Activated CD4-positive, alpha-beta T cell treated with anti-CD3 and anti-CD28 coated beads for 24 hours (primary cell): Measurements from ENCODE around the gene KCTD16.

Source experiments
- DNase-seq, 2 donors: peaks; one replicate each; pipeline ENCODE4 v3.0.0-alpha.2; 2020; ENCODE audit warnings: low read depth in 2 of 2

Gene KCTD16

DNA sequence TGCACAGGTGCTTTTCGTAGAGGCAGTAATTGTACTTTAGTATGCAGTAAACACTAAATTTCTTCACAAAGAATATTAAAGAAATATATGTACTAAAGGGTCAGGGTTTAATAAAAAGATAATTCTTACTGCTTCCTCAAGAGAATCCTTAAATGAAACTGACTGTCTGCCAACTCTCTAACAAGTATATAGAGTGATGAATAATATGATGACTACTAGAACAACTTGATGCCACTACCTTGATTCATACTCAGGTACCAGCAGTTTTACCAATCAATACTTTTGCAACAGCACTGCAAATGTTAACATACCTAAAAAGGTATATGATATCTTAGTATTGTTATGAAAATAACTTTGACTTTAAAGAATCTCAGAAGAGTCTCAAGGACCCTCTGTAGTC is 4.0 kb upstream of the KCTD16 start:
- DNase-seq: no peak

DNA sequence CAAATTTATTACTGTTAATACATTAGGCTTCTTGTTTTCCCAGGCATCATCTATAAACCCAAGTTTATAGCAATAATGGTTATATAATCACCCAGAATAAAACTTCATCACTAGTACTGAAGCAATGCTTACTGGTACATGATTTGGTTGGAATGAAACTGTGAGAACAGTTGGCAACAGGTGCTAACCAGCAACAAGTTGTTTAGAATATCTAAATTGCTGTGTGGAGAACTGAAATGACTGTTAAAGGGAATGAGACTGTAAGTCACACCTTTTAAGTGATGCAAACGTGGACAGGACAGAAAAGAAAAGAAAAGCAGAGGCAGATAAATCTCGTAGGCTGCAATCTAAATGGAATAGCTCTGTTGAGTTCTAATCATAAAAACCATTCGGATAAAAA is 2.7 kb upstream of the KCTD16 start:
- no peak for DNase-seq

GRCh38 chr5:144169904-144170275 is 783 bp upstream of the KCTD16 start:
- no peak for DNase-seq

DNA sequence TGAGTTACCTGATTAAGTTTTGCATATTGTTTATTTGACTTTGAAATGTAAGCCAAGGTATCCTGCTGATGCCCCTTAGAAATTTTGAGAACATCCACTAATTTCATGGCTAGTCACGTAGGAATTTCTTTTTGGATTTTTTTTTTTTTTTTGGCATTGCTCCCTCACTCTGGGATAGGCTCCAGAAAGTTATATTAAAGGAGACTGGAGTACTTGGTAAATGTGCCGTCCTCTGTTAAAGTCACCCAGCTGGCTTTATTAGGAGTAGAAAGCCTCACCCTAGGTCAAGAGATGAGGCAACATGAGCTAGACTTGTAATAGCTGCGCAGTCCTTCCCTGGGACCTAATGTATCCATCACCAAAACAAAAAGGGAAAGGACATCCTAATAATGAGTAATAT is 3.1 kb downstream of the KCTD16 start:
- DNase-seq: no peak

DNA sequence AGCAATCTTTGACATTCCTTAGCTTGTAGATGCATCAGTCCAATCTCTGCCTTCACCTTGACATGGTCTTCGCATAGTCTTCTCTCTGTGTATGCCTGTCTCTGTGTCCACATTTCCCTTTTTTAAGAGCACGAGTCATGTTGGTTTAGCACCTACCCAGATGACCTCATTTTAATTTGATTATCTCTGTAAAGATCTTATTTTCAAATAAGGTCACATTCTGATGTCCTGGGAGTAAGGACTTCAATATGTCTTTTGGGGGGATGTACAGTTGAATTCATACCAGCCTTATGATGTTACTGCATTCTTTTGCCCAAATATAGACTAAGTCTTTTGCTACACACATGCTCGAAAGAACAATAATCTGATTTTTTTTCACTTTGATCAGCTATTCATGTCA is 6.9 kb downstream of the KCTD16 start:
- no peak for DNase-seq

- no peak for DNase-seq
Observed at GRCh38 chr5:144179226-144179625, 8.6 kb downstream of the KCTD16 start.

DNA sequence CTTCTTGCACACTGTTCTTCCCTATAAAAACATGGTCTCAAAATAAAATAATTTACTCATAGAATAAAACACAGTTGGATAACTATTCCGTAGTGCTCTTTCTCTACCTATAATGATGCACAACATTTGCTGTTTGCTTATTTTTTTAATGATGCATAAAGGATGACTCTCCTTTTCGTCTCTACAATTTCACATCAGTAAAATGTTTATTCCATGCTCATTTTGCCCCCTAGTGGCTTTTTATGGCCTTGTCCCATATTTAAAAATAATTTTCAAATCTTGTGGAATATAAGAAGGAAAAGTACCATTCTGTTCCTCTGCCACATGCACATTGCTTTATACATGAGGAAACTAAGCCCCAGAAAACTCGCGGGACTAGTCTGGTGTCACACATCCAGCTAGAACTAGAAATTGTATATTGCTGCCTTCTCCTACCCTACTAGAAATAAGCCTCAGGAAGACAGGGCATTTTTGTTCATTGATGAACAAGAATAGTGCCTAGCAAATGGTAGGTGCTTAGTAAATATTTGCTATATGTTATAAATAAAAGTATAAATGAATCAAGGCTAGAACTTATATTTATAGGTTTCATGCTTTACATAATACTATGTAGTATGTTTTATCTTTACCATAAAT is 12.7 kb downstream of the KCTD16 start:
- no peak for DNase-seq

DNA sequence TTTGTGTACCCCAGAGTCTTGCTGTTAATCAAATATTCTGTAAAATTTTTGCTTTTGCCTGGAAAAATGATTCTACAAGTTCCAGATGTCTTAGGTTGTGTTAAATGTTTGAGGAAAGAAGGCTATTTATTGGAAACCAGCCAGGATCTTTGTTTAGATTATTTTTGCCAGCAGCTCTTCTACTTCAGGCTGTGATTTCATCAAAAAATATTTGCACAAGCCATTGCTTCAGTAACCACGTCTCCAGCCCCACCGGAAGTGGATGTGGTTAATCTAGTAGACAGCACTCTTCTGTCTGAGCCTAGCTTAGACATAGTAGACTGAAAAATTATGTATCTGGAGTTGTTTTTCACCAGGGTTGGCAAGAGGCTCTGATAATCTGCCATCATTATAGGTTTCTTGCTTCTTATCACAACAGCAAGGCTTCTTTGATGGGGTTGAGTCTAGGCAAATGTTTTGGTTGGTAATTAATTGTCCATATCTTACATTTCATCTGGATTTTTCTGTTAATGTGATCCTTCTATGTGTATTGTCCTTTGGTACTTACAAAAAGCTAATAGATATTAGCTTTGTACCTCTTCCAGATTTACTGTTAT is 17.1 kb downstream of the KCTD16 start:
- DNase-seq: peak; percentile 37 to 47

DNA sequence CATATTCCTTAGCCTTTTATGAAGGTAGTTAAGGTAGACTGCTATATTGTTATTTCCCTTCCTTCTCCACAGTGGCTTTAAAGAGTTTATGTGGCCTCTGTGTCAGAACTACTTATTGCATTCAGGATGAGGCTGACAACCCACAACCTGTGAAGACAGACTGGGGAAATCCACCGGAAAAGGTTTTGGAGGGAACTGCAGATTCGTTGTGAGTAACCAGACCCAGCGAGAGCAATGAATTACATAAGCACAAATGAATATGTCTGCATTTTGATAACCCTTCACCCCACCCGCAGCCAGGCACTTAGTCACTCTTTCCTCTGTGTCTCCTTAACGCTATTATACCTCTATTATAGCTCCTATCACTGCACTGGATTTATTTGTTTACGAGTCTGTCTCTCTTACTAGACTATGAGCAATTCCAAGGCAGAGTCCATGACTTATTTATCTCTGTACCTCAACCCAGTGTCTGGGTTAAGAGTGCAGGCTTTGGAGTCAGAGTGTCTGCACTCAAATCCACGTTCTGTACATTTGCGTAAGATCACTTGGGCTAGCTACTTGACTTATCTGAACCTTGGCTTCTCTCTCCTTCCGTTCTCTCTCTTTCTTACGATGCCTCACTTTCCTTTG is 19.2 kb downstream of the KCTD16 start:
- peak; percentile 37 to 56 for DNase-seq

DNA sequence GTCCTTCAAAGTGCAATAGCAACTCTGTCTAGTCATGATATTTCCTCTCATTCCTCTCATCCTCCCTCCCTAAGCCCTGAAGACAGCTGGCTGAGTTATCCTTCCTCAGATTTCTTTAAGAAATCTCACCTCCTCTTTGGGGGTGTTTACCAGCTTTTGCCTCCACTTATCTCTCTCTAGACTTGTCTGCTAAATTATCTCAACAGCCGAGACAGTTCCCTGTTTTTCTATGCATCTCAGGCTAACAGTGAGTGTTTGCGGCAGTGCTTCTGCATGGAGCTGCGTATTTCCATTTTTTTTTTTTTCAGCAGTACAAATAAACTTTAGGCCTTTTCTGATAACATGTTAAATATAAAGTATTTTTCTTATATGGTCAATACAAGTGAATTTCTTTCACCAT is 20.9 kb downstream of the KCTD16 start:
- DNase-seq: no peak

DNA sequence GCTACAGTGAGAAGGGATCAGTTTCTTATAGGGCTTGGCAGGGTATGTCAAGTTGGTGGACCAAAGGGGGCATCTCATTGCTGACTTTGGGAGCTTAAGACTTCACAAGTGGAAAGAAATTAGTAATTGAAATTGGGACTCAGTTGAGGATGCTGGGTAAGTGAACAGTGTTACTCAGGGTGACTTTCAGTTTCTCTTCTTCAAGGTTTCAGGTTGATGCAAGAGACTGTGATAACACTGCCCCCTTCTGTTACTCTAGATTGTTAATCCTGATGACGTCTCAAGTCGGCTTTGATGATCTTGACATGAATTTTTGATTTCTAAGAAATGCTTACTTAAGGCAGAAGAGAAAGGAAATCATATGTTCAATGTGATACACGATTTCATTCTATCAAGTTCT is 21.3 kb downstream of the KCTD16 start:
- DNase-seq: no peak

- no peak for DNase-seq
Observed at GRCh38 chr5:144192661-144193060, 22.0 kb downstream of the KCTD16 start.

DNA sequence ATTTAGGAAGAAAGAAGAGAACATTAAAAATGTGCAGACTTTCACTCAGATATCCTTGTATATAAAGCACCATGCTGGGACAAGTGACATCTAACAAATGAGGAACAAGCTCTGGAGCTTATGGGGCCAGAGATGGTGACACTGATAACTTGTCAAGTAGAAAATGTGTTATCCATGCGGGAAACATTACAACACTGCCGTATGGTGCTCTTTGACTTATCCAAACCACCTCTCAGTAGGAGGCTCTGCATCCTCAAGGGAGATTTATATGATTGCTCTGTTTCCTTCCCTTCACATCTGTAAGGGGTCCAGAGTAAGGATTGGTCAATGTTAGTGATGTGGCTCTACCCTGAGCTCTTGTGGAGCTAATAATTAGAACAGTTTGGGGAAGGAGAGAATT is 23.5 kb downstream of the KCTD16 start:
- DNase-seq: no peak

GRCh38 chr5:144195448-144195847 is 24.8 kb downstream of the KCTD16 start:
- DNase-seq: no peak

DNA sequence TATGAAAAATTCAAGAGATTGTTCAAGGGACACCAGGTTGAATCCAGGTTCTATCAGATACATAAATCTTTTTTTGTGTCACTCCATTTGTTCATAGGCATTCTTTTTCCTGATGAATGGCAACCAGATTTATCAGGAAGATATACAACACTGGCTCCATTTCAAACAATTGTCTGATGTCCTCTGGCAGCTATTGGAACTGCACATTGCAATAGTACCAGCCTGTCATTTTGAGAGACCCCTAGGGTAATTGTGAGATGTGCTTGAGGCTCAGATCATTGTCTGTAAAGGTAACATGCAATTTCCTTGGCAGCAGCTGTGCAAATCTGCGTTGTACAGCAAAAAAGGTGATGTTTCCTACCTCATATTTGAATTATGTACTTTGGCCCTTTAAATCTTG is 25.9 kb downstream of the KCTD16 start:
- DNase-seq: no peak

DNA sequence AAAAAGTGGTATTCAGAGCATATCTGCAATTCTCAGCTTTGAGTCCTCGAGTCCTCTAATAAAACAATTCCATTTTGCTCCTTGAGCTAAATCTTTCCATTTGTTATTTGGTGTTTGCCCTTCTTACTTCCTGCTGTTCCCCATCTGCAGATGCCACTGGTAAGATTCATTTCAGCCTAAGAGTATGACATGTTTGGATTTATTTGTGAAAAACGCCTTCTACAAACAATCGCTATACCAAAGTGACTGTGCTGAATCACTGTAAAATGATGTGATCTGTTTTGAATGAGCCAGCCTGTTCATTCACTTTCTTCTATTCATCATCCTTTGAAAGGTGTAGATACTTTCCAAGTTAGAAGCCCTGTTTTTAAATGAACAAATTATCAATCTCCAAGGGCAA is 27.7 kb downstream of the KCTD16 start:
- DNase-seq: no peak

DNA sequence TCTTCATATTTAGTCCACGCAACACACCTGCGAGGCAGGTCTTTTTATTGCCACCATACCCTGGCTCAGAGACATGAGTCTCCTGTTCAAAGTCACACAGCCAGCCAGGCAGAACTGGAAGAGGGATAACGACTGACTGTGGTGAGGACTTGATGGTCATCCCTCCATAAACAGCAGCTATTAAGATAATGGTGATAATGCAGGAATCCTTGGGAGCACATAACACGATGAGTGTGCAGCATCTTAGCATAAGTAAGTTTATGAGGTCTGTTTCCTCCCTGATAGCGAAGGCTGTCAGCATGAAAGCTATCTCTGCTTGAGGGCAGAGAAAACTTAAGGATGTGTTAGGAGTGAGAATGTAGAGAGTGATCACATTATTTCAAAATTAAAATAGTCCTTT is 30.9 kb downstream of the KCTD16 start:
- no peak for DNase-seq

DNA sequence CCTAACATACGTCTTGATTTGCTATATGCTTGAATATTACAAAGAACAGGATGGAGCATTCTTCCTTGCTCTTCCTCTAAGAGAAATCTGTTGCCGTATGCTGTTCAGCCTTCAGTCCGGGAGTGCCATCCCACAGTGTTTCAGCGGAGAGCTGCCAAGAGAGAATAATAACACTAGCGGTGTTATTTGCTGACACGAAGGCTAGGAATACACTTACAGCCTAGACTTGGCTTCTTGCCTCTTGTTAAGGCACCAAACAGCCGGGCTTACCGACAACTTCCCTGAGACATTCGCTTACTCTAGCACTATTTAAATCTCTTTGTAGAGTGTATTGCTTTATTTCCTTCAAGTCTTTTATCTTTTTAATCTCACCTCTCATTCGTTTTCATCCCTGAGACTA is 31.4 kb downstream of the KCTD16 start:
- DNase-seq: no peak

- no peak for DNase-seq
Observed at GRCh38 chr5:144202726-144203125, 32.1 kb downstream of the KCTD16 start.

- DNase-seq: peak in 1 of 2 donors; percentile 34
Observed at GRCh38 chr5:144203750-144204596, 33.3 kb downstream of the KCTD16 start.

- no peak for DNase-seq
Observed at GRCh38 chr5:144205141-144205551, 34.5 kb downstream of the KCTD16 start.

- no peak for DNase-seq
Observed at GRCh38 chr5:144206141-144206540, 35.5 kb downstream of the KCTD16 start.
